ENCODE data around the gene MAGIX.

- TF ChIP-seq REST (IDR thresholded peaks at IDR 0.05; ENCODE audit: insufficient read depth in 1 of 2, low read depth in 2 of 2, low read length in 2 of 2) (no peak), POLR2AphosphoS5 (IDR thresholded peaks at IDR 0.05; ENCODE audit: low read depth, low read length) (no peak), SIN3A (IDR thresholded peaks at IDR 0.05; ENCODE audit: borderline replicate concordance, insufficient read depth, low read length) (no peak), TAF1 (IDR thresholded peaks at IDR 0.05; ENCODE audit: borderline replicate concordance, insufficient read depth, low read length) (no peak)
Measured at GRCh38 chrX:49160908-49161307, 1.6 kb upstream of the MAGIX start.
